ENCODE results near the gene STK32B. TPM values are rescaled to one million over a fixed set of nuclear protein-coding genes. Genes with fewer than 3 reads are reported as not detected.
A peak's percentile ranks its signal among the peaks of the same experiment; 100 is the strongest.

STK32B gene
- 2.5 and 2.6 TPM in 2 replicates for total RNA-seq (2021; fragmentation: NEBNext Ultra II Directional; extraction: Animal tissue kit (Norgen Biotek cat#: 25700))
- 1.7 and 2.3 TPM in 2 replicates for polyA plus RNA-seq (2011; rRNA removed)
- polyA plus RNA-seq (2011; cell fraction: cytosol; rRNA removed) = 1.9 TPM
- 2.7 TPM for polyA plus RNA-seq (2011; cell fraction: nucleus; rRNA removed)
- 1.8 to 3.3 TPM (median 2.5 TPM) in 4 replicates for polyA plus RNA-seq (2012, experiment 1 of 2)
- polyA plus RNA-seq (2012, experiment 2 of 2) = 2.0 TPM
- 1.3 TPM for polyA plus RNA-seq (2013, experiment 1 of 2)
- 1.2 TPM for polyA plus RNA-seq (2013, experiment 2 of 2)
- 3.7 and 4.7 TPM in 2 replicates for polyA minus RNA-seq (2011; rRNA and poly(A)+ RNA removed)
- 1.4 TPM for polyA minus RNA-seq (2011; cell fraction: cytosol; rRNA and poly(A)+ RNA removed)
- 4.0 TPM for polyA minus RNA-seq (2011; cell fraction: nucleus; rRNA and poly(A)+ RNA removed)
- long read RNA-seq, experiment 1, partial matches to known transcripts = 0 of 4 reads
- long read RNA-seq, experiment 1, other reads (novel, unspliced or antisense) = 3 of 4 reads
- long read RNA-seq, experiment 2, partial matches to known transcripts = 1 of 1 reads
- long read RNA-seq, experiment 2, other reads (novel, unspliced or antisense) = 0 of 1 reads

- Histone ChIP-seq H2BK15ac (ENCODE audit: low read length) (0 out of 2 replicates have a peak within 1 kb of the TSS, but pooled peaks have one; percentile 61), H3K56ac (replicated peaks; ENCODE audit: insufficient read length, low read depth, low read length) (peak within 1 kb of the TSS; percentile 39), H3K4me3 (ENCODE audit: extremely low read depth in 1 of 4, insufficient read depth in 2 of 4, low read depth in 3 of 4, low read length in 4 of 4) (peak within 1 kb of the TSS; percentile 29 to 70 (median 58)), H3K27ac (ENCODE audit: low read depth, low read length) (no peak within 1 kb of the TSS), H3K9ac (replicated peaks in 1 of 4; ENCODE audit: extremely low read depth in 1 of 4, low read depth in 3 of 4, low read length in 3 of 4) (peak within 1 kb of the TSS in 3 of 4 experiments; percentile 16 to 25 (median 20); a peak in 3 of 7 replicates), H3K18ac (ENCODE audit: extremely low read depth, low read length) (peak within 1 kb of the TSS; percentile 78; the same call in 1 of the 2 replicates), H3K9me3 (ENCODE audit: insufficient read depth in 2 of 2, low read depth in 1 of 2, low read length in 1 of 2) (no peaks in the 10 kb centered on the region), H2BK12ac (ENCODE audit: low read depth, low read length) (peak within 1 kb of the TSS; percentile 7; the same call in 1 of the 2 replicates), H3K23ac (ENCODE audit: insufficient read length) (no peak within 1 kb of the TSS), H3K23me2 (ENCODE audit: low read depth, low read length) (peaks cover 13% of the 10 kb centered on the region; the same call in 1 of the 2 replicates), H2BK20ac (ENCODE audit: low read length) (no peak within 1 kb of the TSS), H2BK5ac (ENCODE audit: low read depth, low read length) (no peak within 1 kb of the TSS), H3K79me2 (ENCODE audit: control insufficient read depth in 1 of 2, insufficient read depth in 2 of 2, low read length in 2 of 2) (no peaks in the 10 kb centered on the region), H4K20me1 (replicated peaks in 1 of 2; ENCODE audit: control insufficient read depth in 1 of 2, insufficient read depth in 2 of 2, low read length in 2 of 2) (peaks cover 3 to 4% of the 10 kb centered on the region in 2 experiments), H3K4me1 (replicated peaks in 1 of 4; ENCODE audit: control insufficient read depth in 3 of 4, insufficient read depth in 4 of 4, low read length in 3 of 4) (peaks cover 0 to 7% (median 5%) of the 10 kb centered on the region in 4 experiments; a peak in 5 of 7 replicates), H3K79me1 (ENCODE audit: low read depth, low read length) (no peaks in the 10 kb centered on the region), H4K8ac (ENCODE audit: extremely low read depth, insufficient read depth, low read length) (peak within 1 kb of the TSS; percentile 66), H3K27me3 (replicated peaks in 1 of 4; ENCODE audit: control insufficient read depth in 3 of 4, extremely low read depth in 1 of 4, insufficient read depth in 3 of 4, low read length in 3 of 4) (peaks cover 15 to 35% (median 24%) of the 10 kb centered on the region in 4 experiments), H4K91ac (replicated peaks; ENCODE audit: insufficient read length, low read length) (peak within 1 kb of the TSS; percentile 65), H2BK120ac (replicated peaks; ENCODE audit: low read depth, low read length) (peak within 1 kb of the TSS; percentile 33), H4K5ac (ENCODE audit: insufficient read length, low read depth, low read length) (no peak within 1 kb of the TSS), H3K4ac (replicated peaks; ENCODE audit: insufficient read length, low read depth, low read length) (no peak within 1 kb of the TSS), H2AFZ (ENCODE audit: low read length) (peak within 1 kb of the TSS; percentile 85), H3K36me3 (ENCODE audit: control insufficient read depth in 2 of 4, insufficient read depth in 4 of 4, low read length in 3 of 4) (no peaks in the 10 kb centered on the region), H3K14ac (ENCODE audit: insufficient read length) (no peak within 1 kb of the TSS), H2AK5ac (ENCODE audit: low read depth, low read length) (no peak within 1 kb of the TSS), H3K4me2 (ENCODE audit: insufficient read depth in 1 of 2, low read depth in 2 of 2, low read length in 2 of 2) (peak within 1 kb of the TSS; percentile 62 to 97)
- 1% methylated on average over 36 of the region's 103 CpGs; no CpG with 5 or more reads in 1 of the 2 experiments for WGBS, 2 experiments (ENCODE audit: extremely low coverage in 1 of 2, insufficient coverage in 1 of 2, insufficient read length in 1 of 2, insufficient replicate concordance in 2 of 2, low coverage in 1 of 2, low lambda C conversion rate in 2 of 2, missing lambda C conversion rate in 1 of 2)
- POLR2A ChIA-PET (ENCODE audit: partially characterized antibody) = no interaction called here
- CTCF ChIA-PET (ENCODE audit: partially characterized antibody) = interaction anchor here (0.6 to 3.3 kb wide), 23 partner anchors 8 to 658 kb away, joined by 3 to 16 read pairs (median 3); no protein-coding TSS in a partner anchor
- DNase-seq (ENCODE audit: low read depth in 1 of 2, low spot score in 2 of 2) (peak; percentile 57 to 83), FAIRE-seq (no peak)
- no peak for TF ChIP-seq SIRT6 (IDR thresholded peaks at IDR 0.05; ENCODE audit: low read length)
- 0 out of 2 replicates have a peak, but pooled peaks have one; percentile 43 for TF ChIP-seq YY1 (IDR thresholded peaks at IDR 0.05; ENCODE audit: low read depth, low read length)
- no peak for TF ChIP-seq SP4 (IDR thresholded peaks at IDR 0.05; ENCODE audit: low read length)
- TF ChIP-seq CBX8 (IDR thresholded peaks at IDR 0.05; ENCODE audit: borderline replicate concordance, low read depth, low read length) = no peak
- no peak for TF ChIP-seq CHD2 (IDR thresholded peaks at IDR 0.05; ENCODE audit: low read length)
- TF ChIP-seq CEBPB (IDR thresholded peaks at IDR 0.05; ENCODE audit: low read depth, low read length) = no peak
- TF ChIP-seq SP2 (IDR thresholded peaks at IDR 0.05; ENCODE audit: low read length) = no peak
- TF ChIP-seq RFX5 (IDR thresholded peaks at IDR 0.05; ENCODE audit: borderline replicate concordance, low read depth, low read length) = no peak
- no peak for TF ChIP-seq SRF (IDR thresholded peaks at IDR 0.05; ENCODE audit: low read depth, low read length)
- TF ChIP-seq JUND (IDR thresholded peaks at IDR 0.05; ENCODE audit: low read length) = no peak
Measured at GRCh38 chr4:5051278-5052203, at the start of gene STK32B. Gene STK32B (plus strand): TSS chr4:5051480.

All from H1 (cell line).